HepG2 (cell line): ENCODE measurements around the gene UBTD2. TPM values are rescaled to one million over a fixed set of nuclear protein-coding genes. Genes with fewer than 3 reads are reported as not detected.

Source experiments
- ATF7-NPFF ChIP-seq: sonication (generic); formaldehyde crosslinking; IDR thresholded peaks from 2 replicates; pipeline ENCODE4 v1.8.1; 2023; ENCODE audit warnings: mild to moderate bottlenecking, low read depth, missing genetic modification reagents, moderate library complexity
- BRD4 ChIP-seq: sonication (generic); formaldehyde crosslinking; IDR thresholded peaks from 2 replicates; pipeline ENCODE4 v1.4.0; 2020; ENCODE audit warnings: missing genetic modification reagents
- CAMTA2 ChIP-seq: sonication (generic); formaldehyde crosslinking; IDR thresholded peaks from 2 replicates; pipeline ENCODE4 v1.4.0; 2020; ENCODE audit warnings: mild to moderate bottlenecking, missing genetic modification reagents, borderline replicate concordance
- FOXJ3 ChIP-seq: sonication (generic); formaldehyde crosslinking; IDR thresholded peaks from 2 replicates; pipeline ENCODE4 v1.4.0; 2020; ENCODE audit warnings: missing genetic modification reagents, mild to moderate bottlenecking, borderline replicate concordance
- MED8 ChIP-seq: sonication (generic); formaldehyde crosslinking; IDR thresholded peaks from 2 replicates; pipeline ENCODE4 v1.8.1; 2023; ENCODE audit warnings: mild to moderate bottlenecking, missing genetic modification reagents; ENCODE audit not compliant: insufficient replicate concordance
- NBN ChIP-seq: fragments of 450-650 bp; conservative IDR thresholded peaks from 2 replicates; pipeline ENCODE4 v1.6.1; 2017
- NR2C2 ChIP-seq: sonication (generic); formaldehyde crosslinking; IDR thresholded peaks from 2 replicates; pipeline ENCODE4 v1.4.0; 2020; ENCODE audit warnings: missing genetic modification reagents, mild to moderate bottlenecking, moderate library complexity, borderline replicate concordance
- PITX1 ChIP-seq: sonication (generic); formaldehyde crosslinking; IDR thresholded peaks from 2 replicates; pipeline ENCODE4 v1.5.1; 2020; ENCODE audit warnings: mild to moderate bottlenecking, missing genetic modification reagents
- PPARG ChIP-seq: conservative IDR thresholded peaks from 2 replicates; pipeline ENCODE4 v1.6.1; 2016; ENCODE audit warnings: missing biosample characterization, missing genetic modification reagents
- RBFOX2 ChIP-seq: fragments of 200-400 bp; formaldehyde crosslinking; IDR thresholded peaks from 2 replicates; pipeline ENCODE4 v1.6.1; 2017; ENCODE audit warnings: low read depth, mild to moderate bottlenecking, low read length
- SIN3A ChIP-seq: IDR thresholded peaks from 2 replicates; pipeline ENCODE4 v1.6.1; 2011; ENCODE audit warnings: low read depth, mild to moderate bottlenecking, control low read depth, low read length, borderline replicate concordance
- SOX6 ChIP-seq, 2 experiments: fragments of 450-650 bp in 1 of 2; sonication (generic) in 1 of 2; formaldehyde crosslinking in 1 of 2; IDR thresholded peaks; 2 replicates each; pipeline versions ENCODE4 v1.4.0 to v1.6.1; 2017 to 2020; ENCODE audit warnings: antibody characterized with exemption in 1 of 2, mild to moderate bottlenecking in 1 of 2, missing genetic modification reagents in 1 of 2
- SP2 ChIP-seq: sonication (generic); formaldehyde crosslinking; IDR thresholded peaks from 2 replicates; pipeline ENCODE4 v1.5.1; 2020; ENCODE audit warnings: mild to moderate bottlenecking, missing genetic modification reagents
- ZBTB1 ChIP-seq: sonication (generic); formaldehyde crosslinking; IDR thresholded peaks from 2 replicates; pipeline ENCODE4 v1.4.0; 2020; ENCODE audit warnings: missing genetic modification reagents, borderline replicate concordance
- ZNF121 ChIP-seq: sonication (generic); formaldehyde crosslinking; IDR thresholded peaks from 2 replicates; pipeline ENCODE4 v1.5.0; 2020; ENCODE audit warnings: mild to moderate bottlenecking, missing genetic modification reagents
- ZNF225 ChIP-seq: sonication (generic); formaldehyde crosslinking; IDR thresholded peaks from 2 replicates; pipeline ENCODE4 v1.4.0; 2020; ENCODE audit warnings: mild to moderate bottlenecking, missing genetic modification reagents
- ZNF232 ChIP-seq: sonication (generic); formaldehyde crosslinking; IDR thresholded peaks from 2 replicates; pipeline ENCODE4 v1.4.0; 2020; ENCODE audit warnings: missing genetic modification reagents, borderline replicate concordance
- ZNF333 ChIP-seq: sonication (generic); formaldehyde crosslinking; IDR thresholded peaks from 2 replicates; pipeline ENCODE4 v1.4.0; 2020; ENCODE audit warnings: mild to moderate bottlenecking, missing genetic modification reagents, borderline replicate concordance
- ZNF441 ChIP-seq: sonication (generic); formaldehyde crosslinking; IDR thresholded peaks from 2 replicates; pipeline ENCODE4 v1.7.0; 2021; ENCODE audit warnings: missing genetic modification reagents, borderline replicate concordance
- ZZZ3 ChIP-seq: sonication (generic); formaldehyde crosslinking; IDR thresholded peaks from 2 replicates; pipeline ENCODE4 v1.4.0; 2020; ENCODE audit warnings: missing genetic modification reagents, mild to moderate bottlenecking, borderline replicate concordance
- polyA plus RNA-seq, 8 experiments: library from polyadenylated mRNA; depleted of rRNA in 3 of 8; stranded (reverse) in 7 of 8; unstranded in 1 of 8; fragments of >200 nt; fragmentation: Illumina TruSeq in 4 of 8; extraction: Trizol in 4 of 8; gene quantifications; 2 replicates each; pipeline versions ENCODE4 v1.2.1 to v1.2.3, GENCODE V29; 2011 to 2016; ENCODE audit warnings: low read depth in 4 of 8, missing spikeins in 1 of 8, mixed read lengths in 1 of 8; ENCODE audit not compliant: insufficient read depth in 1 of 8
- total RNA-seq, 5 experiments: library from RNA; depleted of rRNA; stranded (reverse); fragments of >200 nt; fragmentation: Illumina TruSeq; extraction: Trizol; gene quantifications; 2 replicates each; pipeline ENCODE4 v1.2.3, GENCODE V29; 2016; ENCODE audit warnings: low read depth in 1 of 5
- TF ChIP-seq, protein P1 (sequence below): IDR thresholded peaks from 2 replicates; pipeline ENCODE4 v1.6.1; 2016; ENCODE audit warnings: low read depth, control low read depth
- TF ChIP-seq, protein P2 (sequence below): sonication (generic); formaldehyde crosslinking; conservative IDR thresholded peaks from 2 replicates; pipeline ENCODE4 v1.4.0; 2020; ENCODE audit warnings: missing genetic modification reagents
- TF ChIP-seq, protein P3 (sequence below): sonication (generic); formaldehyde crosslinking; IDR thresholded peaks from 2 replicates; pipeline ENCODE4 v1.5.1; 2020; ENCODE audit warnings: missing genetic modification reagents, mild to moderate bottlenecking, borderline replicate concordance

Gene UBTD2
- total and polyA plus RNA-seq, 2 of the 13 experiments (the other 11 are each of a cell fraction or from before 2014, with no cell fraction given), result 15.2 to 24.1 TPM

DNA sequence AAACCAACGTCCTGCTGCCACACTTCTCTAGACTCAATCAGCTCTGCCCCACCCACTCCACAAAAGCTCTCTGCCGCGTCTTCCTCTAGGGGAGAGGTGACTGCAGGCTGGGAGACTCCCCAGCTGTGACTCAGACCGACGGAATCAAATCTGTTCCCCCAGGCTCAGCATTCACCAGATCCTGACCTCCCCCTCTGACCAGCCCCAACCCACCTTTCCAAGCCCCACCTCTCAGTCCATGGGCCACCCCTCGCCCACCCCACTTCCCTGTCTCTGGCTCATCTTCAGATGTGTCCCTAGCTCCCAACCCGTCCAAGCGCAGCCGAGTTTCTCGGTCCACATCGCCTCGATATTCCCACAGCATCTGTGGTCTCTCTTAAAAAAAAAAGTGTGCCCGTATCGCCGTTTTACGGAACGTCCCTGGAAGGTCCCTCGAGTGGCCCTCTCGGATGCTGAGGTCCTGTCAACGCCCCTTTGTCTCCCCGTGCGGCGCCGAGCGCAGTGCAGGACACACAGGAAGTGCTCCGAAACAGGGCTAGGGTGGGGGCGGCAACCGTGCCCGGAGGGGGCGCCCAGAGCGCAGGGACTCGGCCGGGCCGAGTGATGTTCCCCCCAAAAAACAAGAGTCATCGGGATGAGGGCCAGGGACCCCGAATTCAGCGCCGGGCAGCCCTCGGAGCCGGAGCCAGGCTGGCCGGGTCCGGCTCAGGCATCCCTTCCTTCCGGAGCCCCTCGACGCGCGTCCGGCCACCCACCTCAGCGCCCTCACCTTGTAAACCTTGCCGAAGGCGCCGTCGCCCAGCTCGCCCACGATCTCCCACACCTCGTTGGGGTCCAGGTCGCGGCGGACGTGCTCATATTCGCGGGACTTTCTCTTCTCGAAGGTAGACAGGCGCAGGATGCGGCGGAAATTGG, 96.2 kb downstream of the UBTD2 start (continued):
- TF ChIP-seq SIN3A (peak; percentile 39; the same call in 1 of the 2 replicates), CAMTA2 (CRISPR knock-in tag) (0 out of 2 replicates have a peak, but pooled peaks have one; percentile 45), ZNF225 (CRISPR knock-in tag) (0 out of 2 replicates have a peak, but pooled peaks have one; percentile 31), NR2C2 (CRISPR knock-in tag) (peak; percentile 53; the same call in 1 of the 2 replicates), ZNF121 (CRISPR knock-in tag) (peak; percentile 56; the same call in 1 of the 2 replicates), PITX1 (CRISPR knock-in tag) (0 out of 2 replicates have a peak, but pooled peaks have one; percentile 19), FOXJ3 (CRISPR knock-in tag) (no peak), RBFOX2 (0 out of 2 replicates have a peak, but pooled peaks have one; percentile 66), PPARG (CRISPR knock-in tag) (peak; percentile 79), ZNF232 (0 out of 2 replicates have a peak, but pooled peaks have one; percentile 27), SOX6 (IDR thresholded peaks at IDR 0.05) (no peak), SOX6 (CRISPR knock-in tag; IDR thresholded peaks at IDR 0.05) (peak; percentile 56), MED8 (CRISPR knock-in tag) (peak; percentile 58), ZNF441 (peak; percentile 52; the same call in 1 of the 2 replicates), ZZZ3 (CRISPR knock-in tag) (0 out of 2 replicates have a peak, but pooled peaks have one; percentile 58), NBN (no peak), SP2 (CRISPR knock-in tag) (no peak), ATF7-NPFF (CRISPR knock-in tag) (no peak; the same call in 1 of the 2 replicates), ZBTB1 (CRISPR knock-in tag) (no peak), BRD4 (CRISPR knock-in tag) (no peak; the same call in 1 of the 2 replicates), ZNF333 (CRISPR knock-in tag) (peak; percentile 77; the same call in 1 of the 2 replicates)
- TF ChIP-seq, protein P1, sequence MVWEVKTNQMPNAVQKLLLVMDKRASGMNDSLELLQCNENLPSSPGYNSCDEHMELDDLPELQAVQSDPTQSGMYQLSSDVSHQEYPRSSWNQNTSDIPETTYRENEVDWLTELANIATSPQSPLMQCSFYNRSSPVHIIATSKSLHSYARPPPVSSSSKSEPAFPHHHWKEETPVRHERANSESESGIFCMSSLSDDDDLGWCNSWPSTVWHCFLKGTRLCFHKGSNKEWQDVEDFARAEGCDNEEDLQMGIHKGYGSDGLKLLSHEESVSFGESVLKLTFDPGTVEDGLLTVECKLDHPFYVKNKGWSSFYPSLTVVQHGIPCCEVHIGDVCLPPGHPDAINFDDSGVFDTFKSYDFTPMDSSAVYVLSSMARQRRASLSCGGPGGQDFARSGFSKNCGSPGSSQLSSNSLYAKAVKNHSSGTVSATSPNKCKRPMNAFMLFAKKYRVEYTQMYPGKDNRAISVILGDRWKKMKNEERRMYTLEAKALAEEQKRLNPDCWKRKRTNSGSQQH (CRISPR knock-in tag), result peak; percentile 66; the same call in 1 of the 2 replicates
- TF ChIP-seq, protein P2, sequence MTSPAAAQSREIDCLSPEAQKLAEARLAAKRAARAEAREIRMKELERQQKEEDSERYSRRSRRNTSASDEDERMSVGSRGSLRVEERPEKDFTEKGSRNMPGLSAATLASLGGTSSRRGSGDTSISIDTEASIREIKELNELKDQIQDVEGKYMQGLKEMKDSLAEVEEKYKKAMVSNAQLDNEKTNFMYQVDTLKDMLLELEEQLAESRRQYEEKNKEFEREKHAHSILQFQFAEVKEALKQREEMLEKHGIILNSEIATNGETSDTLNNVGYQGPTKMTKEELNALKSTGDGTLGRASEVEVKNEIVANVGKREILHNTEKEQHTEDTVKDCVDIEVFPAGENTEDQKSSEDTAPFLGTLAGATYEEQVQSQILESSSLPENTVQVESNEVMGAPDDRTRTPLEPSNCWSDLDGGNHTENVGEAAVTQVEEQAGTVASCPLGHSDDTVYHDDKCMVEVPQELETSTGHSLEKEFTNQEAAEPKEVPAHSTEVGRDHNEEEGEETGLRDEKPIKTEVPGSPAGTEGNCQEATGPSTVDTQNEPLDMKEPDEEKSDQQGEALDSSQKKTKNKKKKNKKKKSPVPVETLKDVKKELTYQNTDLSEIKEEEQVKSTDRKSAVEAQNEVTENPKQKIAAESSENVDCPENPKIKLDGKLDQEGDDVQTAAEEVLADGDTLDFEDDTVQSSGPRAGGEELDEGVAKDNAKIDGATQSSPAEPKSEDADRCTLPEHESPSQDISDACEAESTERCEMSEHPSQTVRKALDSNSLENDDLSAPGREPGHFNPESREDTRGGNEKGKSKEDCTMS, result no peak
- TF ChIP-seq, protein P3, sequence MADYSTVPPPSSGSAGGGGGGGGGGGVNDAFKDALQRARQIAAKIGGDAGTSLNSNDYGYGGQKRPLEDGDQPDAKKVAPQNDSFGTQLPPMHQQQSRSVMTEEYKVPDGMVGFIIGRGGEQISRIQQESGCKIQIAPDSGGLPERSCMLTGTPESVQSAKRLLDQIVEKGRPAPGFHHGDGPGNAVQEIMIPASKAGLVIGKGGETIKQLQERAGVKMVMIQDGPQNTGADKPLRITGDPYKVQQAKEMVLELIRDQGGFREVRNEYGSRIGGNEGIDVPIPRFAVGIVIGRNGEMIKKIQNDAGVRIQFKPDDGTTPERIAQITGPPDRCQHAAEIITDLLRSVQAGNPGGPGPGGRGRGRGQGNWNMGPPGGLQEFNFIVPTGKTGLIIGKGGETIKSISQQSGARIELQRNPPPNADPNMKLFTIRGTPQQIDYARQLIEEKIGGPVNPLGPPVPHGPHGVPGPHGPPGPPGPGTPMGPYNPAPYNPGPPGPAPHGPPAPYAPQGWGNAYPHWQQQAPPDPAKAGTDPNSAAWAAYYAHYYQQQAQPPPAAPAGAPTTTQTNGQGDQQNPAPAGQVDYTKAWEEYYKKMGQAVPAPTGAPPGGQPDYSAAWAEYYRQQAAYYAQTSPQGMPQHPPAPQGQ (CRISPR knock-in tag), result no peak
